BE2C (cell line): ENCODE data around the gene MRPS12.
"Not testable (repeated sequence)": the region's sequence is repeated elsewhere in the genome, so short reads cannot be mapped to it uniquely, and the experiment has no call there.

Source experiments
- DNase-seq: peaks from one replicate; pipeline ENCODE4 v3.0.0-alpha.2; 2020
- H3K27me3 ChIP-seq: fragments of 250-450 bp; sonication (Bioruptor Pico); 2 replicates; pipeline ENCODE4 v1.5.1; 2020; ENCODE audit warnings: mild to moderate bottlenecking
- H3K36me3 ChIP-seq: fragments of 250-450 bp; sonication (Bioruptor Pico); 2 replicates; pipeline ENCODE4 v1.5.1; 2020; ENCODE audit warnings: mild to moderate bottlenecking
- H3K4me1 ChIP-seq: fragments of 250-450 bp; sonication (Bioruptor Pico); 2 replicates; pipeline ENCODE4 v1.5.1; 2020
- H3K4me3 ChIP-seq: 2 replicates; pipeline ENCODE4 v1.5.1; 2011; ENCODE audit warnings: low read depth, low read length
- H3K9me3 ChIP-seq: fragments of 250-450 bp; sonication (Bioruptor Pico); 2 replicates; pipeline ENCODE4 v1.5.1; 2020
- CTCF ChIP-seq: IDR thresholded peaks from 2 replicates; pipeline ENCODE4 v1.5.1; 2012; ENCODE audit warnings: mild to moderate bottlenecking, low read depth, low read length

MRPS12 gene

DNA sequence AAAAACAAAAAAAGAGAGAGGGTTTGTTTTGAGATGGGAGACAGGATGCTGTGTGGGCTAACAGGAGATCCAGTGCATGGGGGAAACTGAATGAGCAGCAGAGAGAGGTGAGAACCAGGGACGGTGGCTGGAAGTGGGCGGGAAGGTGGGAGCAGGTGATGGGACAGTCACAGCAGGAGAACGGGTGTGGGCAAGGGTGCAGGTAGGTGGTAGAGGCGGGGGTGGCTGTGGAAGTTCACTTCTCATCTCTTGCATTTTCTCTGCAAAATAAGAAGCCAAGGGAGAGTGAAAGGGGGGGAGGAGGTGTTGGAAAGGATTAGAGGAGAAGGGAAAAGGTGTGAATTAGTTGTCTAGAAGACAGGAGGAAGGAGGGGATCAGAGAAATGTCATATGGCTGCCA is 22.9 kb downstream of the MRPS12 start:
- H3K9me3 ChIP-seq: no peaks in the 10 kb centered on the region
- H3K36me3 ChIP-seq: no peaks in the 10 kb centered on the region; the same call in 1 of the 2 replicates
- no peak overlapping the region for H3K4me3 ChIP-seq
- no peaks in the 10 kb centered on the region for H3K4me1 ChIP-seq
- DNase-seq: no peak
- TF ChIP-seq CTCF: no peak
- no peaks in the 10 kb centered on the region for H3K27me3 ChIP-seq

DNA sequence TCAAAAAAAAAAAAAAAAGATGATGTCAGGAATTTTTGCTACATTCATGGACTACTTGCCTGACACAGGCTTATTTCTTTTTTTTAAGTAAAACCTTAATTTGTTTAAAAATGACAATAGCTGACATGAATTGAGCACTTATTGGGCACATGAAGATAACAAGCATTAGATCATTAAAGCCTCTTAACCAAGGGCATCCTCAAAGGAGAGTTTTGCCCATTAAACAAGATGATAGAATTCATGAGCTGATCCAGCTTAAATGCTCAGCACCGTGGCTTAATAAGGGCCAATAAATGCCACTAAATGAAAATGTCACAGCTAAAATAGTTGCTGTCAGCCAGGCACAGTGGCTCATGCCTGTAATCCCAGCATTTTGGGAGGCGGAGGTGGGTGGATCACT is 25.5 kb downstream of the MRPS12 start:
- Histone ChIP-seq H3K4me1 (no peaks in the 10 kb centered on the region), H3K36me3 (no peaks in the 10 kb centered on the region; the same call in 1 of the 2 replicates), H3K9me3 (no peaks in the 10 kb centered on the region), H3K27me3 (no peaks in the 10 kb centered on the region), H3K4me3 (no peak overlapping the region)
- DNase-seq: no peak
- TF ChIP-seq CTCF: no peak

DNA sequence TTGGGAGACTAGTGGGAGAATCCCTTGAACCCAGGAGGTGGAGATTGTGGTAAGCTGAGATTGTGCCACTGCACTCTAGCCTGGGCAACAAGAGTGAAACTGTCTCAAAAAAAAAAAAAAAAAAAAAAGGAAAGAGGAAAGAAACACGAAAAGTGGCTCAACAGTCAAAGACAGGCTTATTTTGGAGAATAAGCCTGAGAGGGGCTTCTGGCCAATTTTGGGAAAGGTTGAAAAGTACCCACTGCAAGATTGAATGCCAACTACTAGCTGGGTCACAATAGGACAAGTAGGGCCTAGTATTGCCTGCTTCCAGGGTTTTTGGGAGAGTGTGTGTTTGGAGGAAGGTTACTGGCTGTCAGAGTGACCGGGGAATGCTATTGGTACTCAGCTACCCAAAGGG is 27.6 kb downstream of the MRPS12 start:
- no peaks in the 10 kb centered on the region; the same call in 1 of the 2 replicates for H3K36me3 ChIP-seq
- no peaks in the 10 kb centered on the region for H3K4me1 ChIP-seq
- TF ChIP-seq CTCF: no peak
- H3K27me3 ChIP-seq: no peaks in the 10 kb centered on the region
- no peaks in the 10 kb centered on the region for H3K9me3 ChIP-seq
- DNase-seq: no peak
- H3K4me3 ChIP-seq: no peak overlapping the region

DNA sequence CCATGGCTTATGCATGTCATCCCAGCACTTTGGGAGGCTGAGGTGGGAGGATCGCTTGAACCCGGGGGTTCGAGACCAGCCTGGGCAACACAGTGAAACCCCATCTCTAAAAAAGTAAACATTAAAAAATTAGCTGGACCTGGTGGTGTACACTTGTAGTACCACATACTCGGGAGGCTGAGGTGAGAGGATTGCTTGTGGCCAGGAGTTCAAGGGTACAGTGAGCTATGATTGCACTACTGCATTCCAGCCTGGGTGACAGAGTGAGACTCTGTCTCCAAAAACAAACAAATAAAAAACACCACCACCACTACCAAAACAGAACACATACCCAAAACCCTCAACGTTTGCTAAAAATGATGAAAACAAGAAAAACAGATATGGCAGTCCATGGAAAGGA is 28.9 kb downstream of the MRPS12 start:
- Histone ChIP-seq H3K4me1 (no peaks in the 10 kb centered on the region), H3K36me3 (no peaks in the 10 kb centered on the region; the same call in 1 of the 2 replicates), H3K27me3 (no peaks in the 10 kb centered on the region), H3K4me3 (no peak overlapping the region), H3K9me3 (no peaks in the 10 kb centered on the region)
- TF ChIP-seq CTCF: no peak
- DNase-seq: no peak

DNA sequence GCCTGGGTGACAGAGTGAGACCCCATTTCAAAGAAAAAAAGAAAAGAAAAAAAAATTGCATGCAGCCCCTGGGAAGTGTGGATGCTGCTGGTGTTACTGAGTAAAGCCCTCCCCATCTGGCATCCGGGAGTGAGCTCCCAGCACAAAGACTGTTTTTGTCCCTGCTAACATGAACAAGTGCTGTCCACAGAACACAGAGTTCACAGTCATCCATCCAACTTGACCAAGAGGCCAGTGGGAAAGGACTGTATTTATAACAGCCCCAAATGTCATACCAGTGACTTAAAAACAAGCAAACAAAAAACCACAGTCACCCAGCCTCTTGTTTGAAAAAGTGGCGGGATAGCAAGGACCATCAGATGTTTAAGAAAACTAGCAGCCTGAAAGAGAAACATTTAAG is 34.0 kb downstream of the MRPS12 start:
- TF ChIP-seq CTCF: no peak
- no peaks in the 10 kb centered on the region; the same call in 1 of the 2 replicates for H3K4me1 ChIP-seq
- no peaks in the 10 kb centered on the region for H3K9me3 ChIP-seq
- DNase-seq: no peak
- peaks cover 5% of the 10 kb centered on the region for H3K36me3 ChIP-seq
- no peak overlapping the region for H3K4me3 ChIP-seq
- H3K27me3 ChIP-seq: no peaks in the 10 kb centered on the region

- DNase-seq, H3K4me3 ChIP-seq, H3K4me1 ChIP-seq, H3K36me3 ChIP-seq, H3K9me3 ChIP-seq, H3K27me3 ChIP-seq: not testable (repeated sequence)
These were observed 35.4 kb downstream of the MRPS12 start for GRCh38 chr19:38966149-38966548.
